Pancreas (tissue), 10 donors: ENCODE measurements around the gene DAZAP2. TPM values are rescaled to one million over a fixed set of nuclear protein-coding genes. Genes with fewer than 3 reads are reported as not detected.

ENCODE experiments used
- ATAC-seq, 4 donors: fragments of 200-7000 bp; cut with Tn5 transposase; one replicate each; pipeline versions ENCODE4 v1.8.0 to v1.9.1; 2020; ENCODE audit warnings: mild to moderate bottlenecking in 4 of 4, moderate library complexity in 4 of 4
- DNase-seq, 6 donors: peaks; one replicate each; pipeline ENCODE4 v3.0.0-alpha.2; 2020
- FAIRE-seq: peaks from 2 replicates; lab custom pipeline; 2012; peaks lifted over from hg19 to GRCh38; lab: Jason Lieb, UNC
- H3K27ac ChIP-seq, 4 donors: fragments of 200-600 bp; sonication (generic); 1 replicate in 3 of 4; 2 replicates in 1 of 4; pipeline versions ENCODE4 v1.5.0 to v1.8.0; 2020
- H3K27me3 ChIP-seq, 4 donors: fragments of 200-600 bp; one replicate each; pipeline ENCODE4 v1.8.0; 2021
- H3K36me3 ChIP-seq, 3 donors: fragments of 200-600 bp; sonication (generic) in 1 of 3; one replicate each; pipeline versions ENCODE4 v1.5.0 to v1.8.0; 2020 to 2021
- H3K4me1 ChIP-seq, 3 donors: fragments of 200-600 bp; one replicate each; pipeline ENCODE4 v1.8.0; 2021
- H3K4me3 ChIP-seq, 4 donors: fragments of 200-600 bp; sonication (generic) in 2 of 4; one replicate each; pipeline versions ENCODE4 v1.5.0 to v1.8.0; 2020 to 2021
- H3K9me3 ChIP-seq, 4 donors: fragments of 200-600 bp; one replicate each; pipeline ENCODE4 v1.8.0; 2021
- WGBS, 2 donors: extraction: QIAGEN DNeasy Blood & Tissue Kit; methylation state at CpG; one replicate each; pipeline ENCODE4 v1.1.7; 2013; 5-methylcytosine and 5-hydroxymethylcytosine counted together
- intact Hi-C, 3 donors: fragments of 100-400 bp; cut with DNase I; formaldehyde crosslinking; loops; one replicate each; pipeline versions ENCODE4 v1.11.1 to v1.14.2; 2022
- polyA plus RNA-seq, 2 donors: library from polyadenylated mRNA; stranded (reverse); fragments of 200-250 nt; gene quantifications; one replicate each; pipeline ENCODE4 v1.2.3, GENCODE V29; 2013
- total RNA-seq, 6 donors: library from RNA; stranded (reverse); fragmentation: NEBNext Ultra II Directional in 4 of 6; extraction: Animal tissue kit (Norgen Biotek cat#: 25700) in 4 of 6; gene quantifications; one replicate each; pipeline versions ENCODE4 v1.2.1 to v1.2.4, GENCODE V29; 2021 to 2023
- TF ChIP-seq, protein P1 (sequence below), 4 donors: fragments of 200-600 bp; sonication (generic) in 3 of 4; IDR thresholded peaks; one replicate each; pipeline versions ENCODE4 v1.5.0 to v1.8.0; 2021; ENCODE audit warnings: antibody characterized with exemption in 4 of 4
- donor health status: healthy with polysubstance abuse.
- donor health status: DM: no; HTN: no; CAD: no; lungs with moderate emphysema.
- donor health status: DM: no; HTN: no; CAD: no.
- donor health status: control.
- donor health status: control.
- donor health status: Bipolar disorder and iron deficiency.
- donor health status: DM: yes; HTN: yes; CAD: no.
- donor health status: DM: no; HTN: no; CAD: no.
- donor health status: DM: no; HTN: no; CAD: no.
- donor health status: DM: yes; HTN: yes; CAD: no.

The DAZAP2 gene
- total and polyA plus RNA-seq, 8 donors = 43.1 to 123 (median 63.6) TPM

DNA sequence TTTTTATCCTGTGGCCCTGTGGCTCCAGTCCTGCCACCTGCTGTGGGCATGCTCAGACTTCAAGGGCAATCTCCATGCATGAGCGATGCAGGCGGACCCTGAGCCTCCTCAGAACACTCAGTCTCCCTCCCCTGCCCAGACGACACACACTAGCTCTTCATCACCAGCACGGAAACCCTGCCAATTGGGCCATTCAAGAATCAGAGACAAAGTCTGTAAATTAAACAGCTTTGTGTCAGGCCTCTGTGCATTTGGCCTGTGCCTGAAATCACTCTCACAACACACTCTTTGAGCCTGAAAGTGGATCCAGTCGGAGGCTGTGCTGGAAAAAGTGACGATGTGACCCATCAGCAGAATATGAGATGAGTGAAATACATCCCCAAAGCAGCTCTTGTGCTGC lies 33.3 kb upstream of the DAZAP2 start:
- intact Hi-C loops = no loop called here
- TF ChIP-seq, protein P1, sequence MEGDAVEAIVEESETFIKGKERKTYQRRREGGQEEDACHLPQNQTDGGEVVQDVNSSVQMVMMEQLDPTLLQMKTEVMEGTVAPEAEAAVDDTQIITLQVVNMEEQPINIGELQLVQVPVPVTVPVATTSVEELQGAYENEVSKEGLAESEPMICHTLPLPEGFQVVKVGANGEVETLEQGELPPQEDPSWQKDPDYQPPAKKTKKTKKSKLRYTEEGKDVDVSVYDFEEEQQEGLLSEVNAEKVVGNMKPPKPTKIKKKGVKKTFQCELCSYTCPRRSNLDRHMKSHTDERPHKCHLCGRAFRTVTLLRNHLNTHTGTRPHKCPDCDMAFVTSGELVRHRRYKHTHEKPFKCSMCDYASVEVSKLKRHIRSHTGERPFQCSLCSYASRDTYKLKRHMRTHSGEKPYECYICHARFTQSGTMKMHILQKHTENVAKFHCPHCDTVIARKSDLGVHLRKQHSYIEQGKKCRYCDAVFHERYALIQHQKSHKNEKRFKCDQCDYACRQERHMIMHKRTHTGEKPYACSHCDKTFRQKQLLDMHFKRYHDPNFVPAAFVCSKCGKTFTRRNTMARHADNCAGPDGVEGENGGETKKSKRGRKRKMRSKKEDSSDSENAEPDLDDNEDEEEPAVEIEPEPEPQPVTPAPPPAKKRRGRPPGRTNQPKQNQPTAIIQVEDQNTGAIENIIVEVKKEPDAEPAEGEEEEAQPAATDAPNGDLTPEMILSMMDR (IDR thresholded peaks at IDR 0.05) = no peak
- WGBS, 2 donors = 95 to 99% methylated on average over 6 of the region's 6 CpGs
- no peaks in the 10 kb centered on the region for H3K9me3 ChIP-seq
- H3K36me3 ChIP-seq = no peaks in the 10 kb centered on the region
- no peak for FAIRE-seq
- no peaks in the 10 kb centered on the region for H3K27me3 ChIP-seq
- no peaks in the 10 kb centered on the region for H3K4me1 ChIP-seq
- no peak overlapping the region for H3K27ac ChIP-seq
- ATAC-seq = no peak
- H3K4me3 ChIP-seq = no peak overlapping the region
- DNase-seq = no peak

GRCh38 chr12:51208016-51208660 lies 30.5 kb upstream of the DAZAP2 start:
- intact Hi-C loops = no loop called here
- no peaks in the 10 kb centered on the region for H3K9me3 ChIP-seq

GRCh38 chr12:51209259-51209658 lies 29.4 kb upstream of the DAZAP2 start:
- intact Hi-C loops = no loop called here
- no peaks in the 10 kb centered on the region for H3K27me3 ChIP-seq
- 92 to 94% methylated on average over 2 of the region's 2 CpGs for WGBS, 2 donors
- no peak for FAIRE-seq
- DNase-seq = no peak
- H3K27ac ChIP-seq = no peak overlapping the region
- H3K4me3 ChIP-seq = no peak overlapping the region
- TF ChIP-seq, protein P1 (IDR thresholded peaks at IDR 0.05) = no peak
- no peak for ATAC-seq
- H3K36me3 ChIP-seq = no peaks in the 10 kb centered on the region
- no peaks in the 10 kb centered on the region for H3K4me1 ChIP-seq
- H3K9me3 ChIP-seq = no peaks in the 10 kb centered on the region

More at GRCh38 chr12:51208016-51208660, 30.5 kb upstream of the DAZAP2 start:
- Histone ChIP-seq H3K36me3 (no peaks in the 10 kb centered on the region), H3K4me1 (no peaks in the 10 kb centered on the region), H3K4me3 (no peak overlapping the region), H3K27ac (no peak overlapping the region), H3K27me3 (no peaks in the 10 kb centered on the region)
- TF ChIP-seq, protein P1 (IDR thresholded peaks at IDR 0.05) = no peak
- no peak for DNase-seq
- no peak for FAIRE-seq
- ATAC-seq = no peak
- 91 to 94% methylated on average over 7 of the region's 7 CpGs for WGBS, 2 donors

- FAIRE-seq (no peak), ATAC-seq (no peak)
- H3K36me3 ChIP-seq = no peaks in the 10 kb centered on the region
Measured at GRCh38 chr12:51210690-51211395, 27.8 kb upstream of the DAZAP2 start.

More at GRCh38 chr12:51210690-51211395, 27.8 kb upstream of the DAZAP2 start:
- DNase-seq = no peak
- Histone ChIP-seq H3K27ac (no peak overlapping the region), H3K9me3 (no peaks in the 10 kb centered on the region), H3K27me3 (no peaks in the 10 kb centered on the region), H3K4me3 (no peak overlapping the region), H3K4me1 (no peaks in the 10 kb centered on the region)
- intact Hi-C loops = no loop called here
- TF ChIP-seq, protein P1 (IDR thresholded peaks at IDR 0.05) = no peak
- WGBS, 2 donors = 58 to 79% methylated on average over 2 of the region's 2 CpGs
